ENCODE measurements around the gene ENG. TPM values are rescaled to one million over a fixed set of nuclear protein-coding genes. Genes with fewer than 3 reads are reported as not detected.
"Not testable (repeated sequence)": the region's sequence is repeated elsewhere in the genome, so short reads cannot be mapped to it uniquely, and the experiment has no call there.

Gene ENG
- polyA plus RNA-seq, 1 experiment, result 17.2 TPM

DNA sequence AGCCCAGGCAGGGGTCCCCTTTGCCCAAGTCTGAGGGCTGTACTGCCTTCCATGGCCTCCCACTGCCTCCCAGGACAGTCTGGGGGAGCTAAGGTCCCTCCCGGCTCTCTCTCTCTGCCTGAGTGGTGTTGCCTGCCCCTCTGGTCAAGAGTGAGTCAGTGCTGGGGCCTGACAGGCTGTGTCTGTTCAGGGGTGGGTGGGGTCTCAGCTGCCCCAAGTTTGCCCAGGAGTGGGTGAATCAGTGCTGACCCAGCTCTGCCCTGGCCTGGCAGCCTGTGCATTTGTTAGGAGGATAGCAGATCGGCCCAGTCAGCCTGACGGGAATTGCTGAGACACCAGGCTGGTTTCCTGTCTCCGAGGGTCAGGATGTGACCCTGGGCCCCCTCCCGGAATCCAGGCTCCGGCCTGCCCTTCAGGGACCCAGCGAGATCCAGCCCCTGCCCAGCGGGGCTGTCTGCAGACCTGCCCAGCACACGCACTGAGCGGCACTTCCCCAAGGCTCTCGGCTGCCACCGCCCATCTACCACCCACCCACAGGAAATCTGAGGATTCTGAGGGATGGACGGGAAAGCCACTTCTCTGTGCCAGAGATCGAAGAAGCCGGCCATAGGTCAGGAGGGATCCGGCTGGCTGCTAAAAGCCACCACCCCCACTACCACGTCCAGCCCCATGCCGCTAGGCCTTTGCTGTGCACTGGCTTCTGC lies 15.9 kb downstream of the ENG start:
- ChIA-PET POLR2A (interaction anchor here (0.5 to 1.8 kb wide), 3 partner anchors 14 to 26 kb away, joined by 5 to 10 read pairs (median 6); partner anchors contain the start of gene ENG), CTCF (interaction anchor here (0.6 to 1.1 kb wide), 3 partner anchors 14 to 116 kb away, joined by 3 to 4 read pairs (median 3); no protein-coding TSS in a partner anchor)

DNA sequence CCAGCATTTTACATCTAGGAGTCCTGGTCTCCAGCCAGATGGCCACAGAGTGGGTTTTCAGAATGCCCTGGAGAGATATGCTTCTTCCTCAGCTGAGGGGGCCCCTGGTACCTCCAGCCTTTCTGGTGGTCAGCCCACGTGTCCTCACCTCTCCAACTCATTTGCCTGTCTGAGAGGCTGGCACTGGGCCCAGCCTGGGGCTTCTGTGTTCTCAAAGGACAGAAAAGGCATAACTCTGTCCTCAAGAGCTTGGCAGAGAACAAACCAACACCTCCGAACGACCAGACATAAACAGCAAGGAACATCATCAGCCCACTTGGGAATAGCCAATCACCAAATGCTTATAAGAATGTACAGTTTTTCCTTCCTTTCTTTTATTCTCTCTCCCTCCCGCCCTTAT lies 17.1 kb downstream of the ENG start:
- Histone ChIP-seq H3K27ac (ENCODE audit: low read depth, low read length) (peak overlapping the region; percentile 75), H3K27me3 (ENCODE audit: control insufficient read depth, insufficient read depth, low read length) (no peaks in the 10 kb centered on the region), H3K9me3 (ENCODE audit: control insufficient read depth, insufficient read depth, low read length) (no peaks in the 10 kb centered on the region), H3K4me3 (ENCODE audit: low read depth, low read length) (no peak overlapping the region)
- DNase-seq (ENCODE audit: low read depth, low spot score), result no peak
- CTCF ChIA-PET, result interaction anchor here (0.6 to 1.1 kb wide), 3 partner anchors 13 to 52 kb away, joined by 3 to 5 read pairs (median 4); partner anchors contain the start of gene CDK9
- no peak for TF ChIP-seq CTCF (IDR thresholded peaks at IDR 0.05; ENCODE audit: low read depth, low read length)
- POLR2A ChIA-PET, result interaction anchor here (0.6 to 1.8 kb wide), 3 partner anchors 8 to 19 kb away, joined by 3 to 10 read pairs (median 4); partner anchors contain the start of gene ENG

More for the DNA sequence above, 15.9 kb downstream of the ENG start:
- TF ChIP-seq CTCF (IDR thresholded peaks at IDR 0.05; ENCODE audit: low read depth, low read length), result no peak
- DNase-seq (ENCODE audit: low read depth, low spot score), result peak; percentile 65
- Histone ChIP-seq H3K4me3 (ENCODE audit: low read depth, low read length) (peak overlapping the region; percentile 20), H3K9me3 (ENCODE audit: control insufficient read depth, insufficient read depth, low read length) (no peaks in the 10 kb centered on the region), H3K27ac (ENCODE audit: low read depth, low read length) (peak overlapping the region; percentile 92), H3K27me3 (ENCODE audit: control insufficient read depth, insufficient read depth, low read length) (no peaks in the 10 kb centered on the region)

GRCh38 chr9:127836561-127836960 lies 17.9 kb downstream of the ENG start:
- not testable (repeated sequence) for H3K9me3 ChIP-seq (ENCODE audit: control insufficient read depth, insufficient read depth, low read length); H3K4me3 ChIP-seq (ENCODE audit: low read depth, low read length); H3K27me3 ChIP-seq (ENCODE audit: control insufficient read depth, insufficient read depth, low read length); DNase-seq (ENCODE audit: low read depth, low spot score)
- peak overlapping the region; percentile 91 for H3K27ac ChIP-seq (ENCODE audit: low read depth, low read length)
- ChIA-PET CTCF (interaction anchor here (0.6 to 1.4 kb wide), 3 partner anchors 33 to 52 kb away, joined by 3 to 5 read pairs (median 3); partner anchors contain the start of gene CDK9), POLR2A (interaction anchor here (0.6 to 1.3 kb wide), 2 partner anchors 17 to 18 kb away, joined by 3 to 9 read pairs; partner anchors contain the start of gene ENG)

DNA sequence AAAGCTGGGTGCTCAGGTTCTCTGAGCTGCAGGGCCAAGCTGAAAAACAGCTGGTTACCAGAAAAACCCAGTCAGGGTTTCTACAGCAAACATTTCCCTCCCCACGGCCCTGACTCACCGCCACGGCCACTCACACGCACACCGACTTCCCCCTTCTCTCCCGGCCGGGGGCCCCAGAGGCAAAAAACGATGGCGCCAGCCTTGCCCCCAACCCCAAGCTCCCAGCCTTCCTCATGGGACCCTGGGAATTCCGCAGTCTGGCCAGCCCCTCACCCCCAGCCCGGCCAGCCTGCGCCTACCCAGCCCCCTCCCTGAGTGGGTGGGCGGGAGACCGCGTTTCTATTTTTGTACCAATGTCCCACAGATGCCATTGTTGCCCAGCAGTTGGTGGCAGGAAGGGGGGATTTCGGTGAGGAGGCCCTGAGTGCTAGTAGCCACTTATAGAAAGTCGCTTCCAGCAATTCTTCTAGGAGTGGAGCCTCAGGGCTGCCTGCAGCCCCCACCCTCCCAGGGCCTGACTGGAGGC lies 18.4 kb downstream of the ENG start:
- Histone ChIP-seq H3K9me3 (ENCODE audit: control insufficient read depth, insufficient read depth, low read length) (no peaks in the 10 kb centered on the region), H3K27me3 (ENCODE audit: control insufficient read depth, insufficient read depth, low read length) (no peaks in the 10 kb centered on the region), H3K4me3 (ENCODE audit: low read depth, low read length) (0 out of 2 replicates have a peak overlapping the region, but pooled peaks have one; percentile 7), H3K27ac (ENCODE audit: low read depth, low read length) (peak overlapping the region; percentile 91)
- DNase-seq (ENCODE audit: low read depth, low spot score), result peak; percentile 36
- no peak for TF ChIP-seq CTCF (IDR thresholded peaks at IDR 0.05; ENCODE audit: low read depth, low read length)
- ChIA-PET CTCF (interaction anchor here (1.4 kb wide), 1 partner anchor 51 kb away, joined by 3 read pairs; no protein-coding TSS in a partner anchor), POLR2A (interaction anchor here (0.6 to 1.3 kb wide), 3 partner anchors 11 to 18 kb away, joined by 3 to 9 read pairs (median 3); partner anchors contain the start of gene ENG)

GRCh38 chr9:127833555-127833954 lies 20.9 kb downstream of the ENG start:
- no peak for DNase-seq (ENCODE audit: low read depth, low spot score)
- POLR2A ChIA-PET, result interaction anchor here (0.6 kb wide), 1 partner anchor 43 kb away, joined by 3 read pairs; no protein-coding TSS in a partner anchor
- Histone ChIP-seq H3K27ac (ENCODE audit: low read depth, low read length) (peak overlapping the region; percentile 21), H3K27me3 (ENCODE audit: control insufficient read depth, insufficient read depth, low read length) (no peaks in the 10 kb centered on the region), H3K4me3 (ENCODE audit: low read depth, low read length) (no peak overlapping the region), H3K9me3 (ENCODE audit: control insufficient read depth, insufficient read depth, low read length) (no peaks in the 10 kb centered on the region)
- CTCF ChIA-PET, result interaction anchor here (1.2 kb wide), 1 partner anchor 36 kb away, joined by 8 read pairs; no protein-coding TSS in a partner anchor
- TF ChIP-seq CTCF (IDR thresholded peaks at IDR 0.05; ENCODE audit: low read depth, low read length), result no peak
